Measurements from ENCODE around the gene CSTF3. TPM values are rescaled to one million over a fixed set of nuclear protein-coding genes. Genes with fewer than 3 reads are reported as not detected.
A peak's percentile ranks its signal among the peaks of the same experiment; 100 is the strongest.

CSTF3 gene
- total RNA-seq, 6 experiments from 2014 or later = 28.9 to 39.5 (median 35.6) TPM

GRCh38 chr11:33065445-33066178 lies 95.7 kb downstream of the CSTF3 start:
- TF ChIP-seq CTCF (IDR thresholded peaks at IDR 0.05) = peak; percentile 95
- Mint-ChIP-seq H3K4me1 (ENCODE audit: low read depth) (peaks cover 42% of the 10 kb centered on the region), H3K9me3 (no peaks in the 10 kb centered on the region), H3K27ac (no peak overlapping the region), H3K4me3 (no peak overlapping the region), H3K27me3 (ENCODE audit: insufficient read depth) (peaks cover 8% of the 10 kb centered on the region), H3K36me3 (ENCODE audit: low read depth) (peaks cover 40% of the 10 kb centered on the region)
- DNase-seq = peak; percentile 52

- H3K36me3 Mint-ChIP-seq (ENCODE audit: low read depth) = peaks cover 46% of the 10 kb centered on the region
- DNase-seq = no peak
- peaks cover 8% of the 10 kb centered on the region for H3K27me3 Mint-ChIP-seq (ENCODE audit: insufficient read depth)
- TF ChIP-seq CTCF (IDR thresholded peaks at IDR 0.05) = no peak
- H3K27ac Mint-ChIP-seq = 0 out of 2 replicates have a peak overlapping the region, but pooled peaks have one; percentile 51
- H3K9me3 Mint-ChIP-seq = no peaks in the 10 kb centered on the region
- H3K4me3 Mint-ChIP-seq = no peak overlapping the region
- H3K4me1 Mint-ChIP-seq (ENCODE audit: low read depth) = peaks cover 50% of the 10 kb centered on the region
These were observed 96.4 kb downstream of the CSTF3 start for GRCh38 chr11:33064866-33065265.

GRCh38 chr11:33064033-33064825 lies 97.1 kb downstream of the CSTF3 start:
- H3K4me1 Mint-ChIP-seq (ENCODE audit: low read depth) = peaks cover 55% of the 10 kb centered on the region
- TF ChIP-seq CTCF (IDR thresholded peaks at IDR 0.05) = no peak
- peaks cover 8% of the 10 kb centered on the region for H3K27me3 Mint-ChIP-seq (ENCODE audit: insufficient read depth)
- H3K4me3 Mint-ChIP-seq = no peak overlapping the region; the same call in 1 of the 2 replicates
- H3K27ac Mint-ChIP-seq = peak overlapping the region; percentile 59
- no peak for DNase-seq
- H3K9me3 Mint-ChIP-seq = no peaks in the 10 kb centered on the region
- peaks cover 52% of the 10 kb centered on the region for H3K36me3 Mint-ChIP-seq (ENCODE audit: low read depth)

GRCh38 chr11:33063326-33063881 lies 97.9 kb downstream of the CSTF3 start:
- H3K36me3 Mint-ChIP-seq (ENCODE audit: low read depth) = peaks cover 58% of the 10 kb centered on the region

More at GRCh38 chr11:33063326-33063881, 97.9 kb downstream of the CSTF3 start:
- H3K27ac Mint-ChIP-seq = peak overlapping the region; percentile 59
- H3K4me3 Mint-ChIP-seq = no peak overlapping the region
- H3K9me3 Mint-ChIP-seq = no peaks in the 10 kb centered on the region
- peaks cover 5% of the 10 kb centered on the region for H3K27me3 Mint-ChIP-seq (ENCODE audit: insufficient read depth)
- peaks cover 61% of the 10 kb centered on the region for H3K4me1 Mint-ChIP-seq (ENCODE audit: low read depth)
- no peak for TF ChIP-seq CTCF (IDR thresholded peaks at IDR 0.05)
- DNase-seq = peak; percentile 69

All from HFFc6 (cell line).